Right ventricle myocardium inferior (tissue), 1 donor: ENCODE measurements around the gene SMC1B. TPM values are rescaled to one million over a fixed set of nuclear protein-coding genes. Genes with fewer than 3 reads are reported as not detected.

Experiments used
- total RNA-seq: library from RNA; stranded (reverse); fragmentation: NEBNext Ultra II Directional; extraction: Animal tissue kit (Norgen Biotek cat#: 25700); gene quantifications from one replicate; pipeline ENCODE4 v1.2.1, GENCODE V29; 2021
- donor health status: DM: no; HTN: yes; CAD: no; lungs with severe emphysema.

The SMC1B gene
- total RNA-seq, 1 donor from 2014 or later, result not detected

Other genes starting within 250 kb of the SMC1B start
- gene NUP50, start 249.7 kb downstream of the SMC1B start, total RNA-seq, result 15.2 TPM
- 22.3 TPM for gene KIAA0930, start 172.7 kb downstream of the SMC1B start, total RNA-seq
- 0.54 TPM for gene UPK3A, start 128.7 kb downstream of the SMC1B start, total RNA-seq
- gene FAM118A, start 103.7 kb downstream of the SMC1B start, total RNA-seq, result 18.7 TPM
- gene RIBC2, start 94 bp upstream of the SMC1B start, total RNA-seq, result 0.51 TPM
- 113 TPM for gene FBLN1, start 89.3 kb upstream of the SMC1B start, total RNA-seq